OCI-LY1 (cell line): ENCODE results near the gene SSPN.

ENCODE experiments used
- CTCF ChIP-seq: fragments of 200-600 bp; sonication (generic), shearing (Covaris generic); IDR thresholded peaks from 2 replicates; pipeline ENCODE4 v1.5.1; 2017; ENCODE audit warnings: mild to moderate bottlenecking, antibody characterized with exemption, low read length, moderate library complexity, mixed read lengths
- EZH2 ChIP-seq: fragments of 200-600 bp; sonication (generic), shearing (Covaris generic); IDR thresholded peaks from 2 replicates; pipeline ENCODE4 v1.8.0; 2017; ENCODE audit warnings: borderline replicate concordance, mixed run types, mild to moderate bottlenecking, antibody characterized with exemption, low read length, moderate library complexity, mixed read lengths

GRCh38 chr12:26195250-26195640 lies at the start of gene SSPN:
- TF ChIP-seq CTCF (no peak), EZH2 (no peak)
